IMR-90 (cell line): ENCODE data around the gene CATSPER3. TPM values are rescaled to one million over a fixed set of nuclear protein-coding genes. Genes with fewer than 3 reads are reported as not detected.

Experiments
- ATAC-seq: fragments of 200-7000 bp; cut with Tn5 transposase; 2 replicates; pipeline ENCODE4 v1.9.1; 2020; ENCODE audit warnings: low read depth, mild to moderate bottlenecking, moderate library complexity
- Bru-seq: library from RNA; stranded (reverse); fragments of 400-500 nt; gene quantifications from one replicate; lab custom pipeline; 2021; lab: Mats Ljungman, UMichigan
- BruChase-seq, 2 experiments: library from RNA; stranded (reverse); fragments of 400-500 nt; gene quantifications; one replicate each; lab custom pipeline; 2021; lab: Mats Ljungman, UMichigan
- BruUV-seq: library from RNA; stranded (reverse); fragments of 400-500 nt; replicated peaks from 2 replicates; lab custom pipeline; 2021; lab: Mats Ljungman, UMichigan
- CTCF ChIA-PET: fragments of 300-600 bp; formaldehyde crosslinking; extraction: SDS; loops from one replicate; lab custom pipeline; 2021; ENCODE audit warnings: antibody characterized with exemption; lab: Yijun Ruan, JAX
- POLR2A ChIA-PET: fragments of 300-600 bp; sonication (Branson Sonifier 250); formaldehyde crosslinking; loops from one replicate; lab custom pipeline; 2022; ENCODE audit warnings: antibody characterized with exemption; ENCODE audit not compliant: unreplicated experiment; lab: Charles Lee
- DNase-seq: peaks from one replicate; pipeline ENCODE4 v3.0.0; 2013
- H2AFZ ChIP-seq: replicated peaks from 2 replicates; pipeline ENCODE3; 2013; ENCODE audit warnings: low read length, mild to moderate bottlenecking; ENCODE audit not compliant: poor library complexity
- H2AK5ac ChIP-seq: 2 replicates; pipeline ENCODE4 v1.6.1; 2013; ENCODE audit warnings: low read depth, low read length, inconsistent platforms
- H2AK9ac ChIP-seq: replicated peaks from 2 replicates; pipeline ENCODE3; 2013; ENCODE audit warnings: mild to moderate bottlenecking, low read depth, low read length, moderate library complexity; ENCODE audit not compliant: poor library complexity
- H2BK120ac ChIP-seq: 2 replicates; pipeline ENCODE4 v1.6.1; 2013; ENCODE audit warnings: low read depth, low read length, inconsistent platforms
- H2BK15ac ChIP-seq: 3 replicates; pipeline ENCODE4 v1.6.1; 2013; ENCODE audit warnings: low read depth, low read length, inconsistent platforms
- H2BK20ac ChIP-seq: 2 replicates; pipeline ENCODE4 v1.6.1; 2013; ENCODE audit warnings: low read depth, mild to moderate bottlenecking, inconsistent platforms, low read length, moderate library complexity
- H2BK5ac ChIP-seq: 2 replicates; pipeline ENCODE4 v1.6.1; 2013; ENCODE audit warnings: mild to moderate bottlenecking, low read depth, low read length, inconsistent platforms; ENCODE audit not compliant: poor library complexity, severe bottlenecking
- H3K14ac ChIP-seq: replicated peaks from 2 replicates; pipeline ENCODE4 v1.6.1; 2013; ENCODE audit warnings: low read depth, low read length, inconsistent platforms
- H3K18ac ChIP-seq: 2 replicates; pipeline ENCODE4 v1.6.1; 2013; ENCODE audit warnings: low read depth, low read length, control low read depth
- H3K23ac ChIP-seq: 2 replicates; pipeline ENCODE4 v1.6.1; 2013; ENCODE audit warnings: low read depth, low read length, inconsistent platforms
- H3K27ac ChIP-seq: 2 replicates; pipeline ENCODE4 v1.5.1; 2013; ENCODE audit warnings: mild to moderate bottlenecking, control low read depth, low read length; ENCODE audit not compliant: insufficient read depth
- H3K27me3 ChIP-seq: 2 replicates; pipeline ENCODE4 v1.6.1; 2013; ENCODE audit warnings: low read length; ENCODE audit not compliant: control insufficient read depth, insufficient read depth
- H3K36me3 ChIP-seq: 2 replicates; pipeline ENCODE4 v1.6.1; 2013; ENCODE audit warnings: low read length, mixed read lengths; ENCODE audit not compliant: control insufficient read depth, insufficient read depth
- H3K4ac ChIP-seq: 2 replicates; pipeline ENCODE4 v1.6.1; 2013; ENCODE audit warnings: low read depth, low read length, inconsistent platforms
- H3K4me1 ChIP-seq: 2 replicates; pipeline ENCODE4 v1.6.1; 2013; ENCODE audit warnings: low read length, mixed read lengths; ENCODE audit not compliant: control insufficient read depth, insufficient read depth
- H3K4me2 ChIP-seq: 2 replicates; pipeline ENCODE4 v1.6.1; 2013; ENCODE audit warnings: low read depth, mild to moderate bottlenecking, control low read depth, low read length, moderate library complexity
- H3K4me3 ChIP-seq: 2 replicates; pipeline ENCODE4 v1.5.1; 2013; ENCODE audit warnings: low read depth, mild to moderate bottlenecking, control low read depth, low read length, moderate library complexity; ENCODE audit not compliant: insufficient read depth
- H3K56ac ChIP-seq: 2 replicates; pipeline ENCODE4 v1.6.1; 2013; ENCODE audit warnings: low read length, inconsistent platforms; ENCODE audit not compliant: insufficient read depth; ENCODE audit errors: extremely low read depth
- H3K79me1 ChIP-seq, 2 experiments: 2 replicates each; pipeline ENCODE4 v1.6.1; 2013; ENCODE audit warnings: low read length in 2 of 2, inconsistent platforms in 1 of 2, low read depth in 1 of 2
- H3K9ac ChIP-seq: 2 replicates; pipeline ENCODE4 v1.6.1; 2013; ENCODE audit warnings: low read depth, low read length, control low read depth
- H3K9me1 ChIP-seq: 2 replicates; pipeline ENCODE4 v1.6.1; 2013; ENCODE audit warnings: low read length, inconsistent platforms; ENCODE audit not compliant: insufficient read depth
- H3K9me3 ChIP-seq: 2 replicates; pipeline ENCODE4 v1.6.1; 2013; ENCODE audit warnings: low read length; ENCODE audit not compliant: control insufficient read depth, insufficient read depth
- H4K20me1 ChIP-seq: 2 replicates; pipeline ENCODE4 v1.6.1; 2013; ENCODE audit warnings: low read length, inconsistent platforms; ENCODE audit not compliant: insufficient read depth
- H4K5ac ChIP-seq: 2 replicates; pipeline ENCODE4 v1.6.1; 2013; ENCODE audit warnings: mild to moderate bottlenecking, low read depth, low read length, control low read depth
- H4K8ac ChIP-seq, 2 experiments: 2 replicates each; pipeline ENCODE4 v1.6.1; 2013; ENCODE audit warnings: low read depth in 2 of 2, low read length in 2 of 2, control low read depth in 1 of 2, inconsistent platforms in 1 of 2
- H4K91ac ChIP-seq: 2 replicates; pipeline ENCODE4 v1.6.1; 2013; ENCODE audit warnings: low read depth, low read length, inconsistent platforms; ENCODE audit not compliant: insufficient read depth
- BHLHE40 ChIP-seq: fragments of 150-350 bp; IDR thresholded peaks from 2 replicates; pipeline ENCODE4 v1.6.1; 2016; ENCODE audit warnings: mild to moderate bottlenecking, low read depth, low read length
- CHD1 ChIP-seq: IDR thresholded peaks from 2 replicates; pipeline ENCODE4 v1.6.1; 2012; ENCODE audit warnings: low read depth, low read length, improper control_type of control experiment
- FOS ChIP-seq: fragments of 150-350 bp; IDR thresholded peaks from 2 replicates; pipeline ENCODE4 v1.6.1; 2016; ENCODE audit warnings: low read depth, low read length
- MAFK ChIP-seq: IDR thresholded peaks from 2 replicates; pipeline ENCODE4 v1.6.1; 2012; ENCODE audit warnings: low read depth, low read length, improper control_type of control experiment
- MAZ ChIP-seq: IDR thresholded peaks from 2 replicates; pipeline ENCODE4 v1.6.1; 2012; ENCODE audit warnings: low read depth, mild to moderate bottlenecking, low read length, improper control_type of control experiment, moderate library complexity, borderline replicate concordance
- MXI1 ChIP-seq: IDR thresholded peaks from 2 replicates; pipeline ENCODE4 v1.6.1; 2012; ENCODE audit warnings: low read depth, mild to moderate bottlenecking, low read length, moderate library complexity, borderline replicate concordance
- NFE2L2 ChIP-seq: fragments of 150-350 bp; IDR thresholded peaks from 2 replicates; pipeline ENCODE4 v1.6.1; 2016; ENCODE audit warnings: low read depth, mild to moderate bottlenecking, low read length
- POLR2A ChIP-seq: IDR thresholded peaks from 2 replicates; pipeline ENCODE4 v1.6.1; 2012; ENCODE audit warnings: mild to moderate bottlenecking, low read depth, low read length
- RAD21 ChIP-seq: IDR thresholded peaks from 2 replicates; pipeline ENCODE4 v1.6.1; 2012; ENCODE audit warnings: low read length, improper control_type of control experiment
- RCOR1 ChIP-seq: IDR thresholded peaks from 2 replicates; pipeline ENCODE4 v1.6.1; 2012; ENCODE audit warnings: mild to moderate bottlenecking, low read length, improper control_type of control experiment; ENCODE audit not compliant: insufficient replicate concordance
- RFX5 ChIP-seq: IDR thresholded peaks from 2 replicates; pipeline ENCODE4 v1.8.0; 2012; ENCODE audit warnings: low read depth, mild to moderate bottlenecking, low read length, moderate library complexity
- SMC3 ChIP-seq: fragments of 150-350 bp; IDR thresholded peaks from 2 replicates; pipeline ENCODE4 v1.6.1; 2016; ENCODE audit warnings: low read depth, mild to moderate bottlenecking, antibody characterized with exemption, low read length, moderate library complexity
- whole genome bisulfite sequencing, 2 experiments: methylation state at CpG; one replicate each; pipeline versions ENCODE4 v1.1.5 to v1.1.7; 2013; ENCODE audit warnings: missing lambda C conversion rate in 2 of 2; ENCODE audit not compliant: insufficient read length in 1 of 2; ENCODE audit errors: extremely low coverage in 2 of 2; 5-methylcytosine and 5-hydroxymethylcytosine counted together
- dilution Hi-C: fragments of 300-500 bp; cut with HindIII; formaldehyde crosslinking; loops from one replicate; pipeline ENCODE4 v1.14.3; 2018; ENCODE audit warnings: low sequenced_read_pairs; ENCODE audit not compliant: unreplicated experiment
- in situ Hi-C: fragments of 300-500 bp; cut with MboI; formaldehyde crosslinking; loops from 3 replicates; pipeline ENCODE4 v1.14.3; 2019; ENCODE audit warnings: low sequenced_read_pairs, inconsistent platforms, mixed read lengths
- intact Hi-C: fragments of 100-400 bp; cut with micrococcal nuclease; formaldehyde crosslinking; loops from 2 replicates; pipeline ENCODE4 v1.10.0; 2022
- long read RNA-seq: library from polyadenylated mRNA; unstranded; transcript quantifications from one replicate; pipeline ENCODE4 v2.0.0, GENCODE V29; 2021; ENCODE audit not compliant: unreplicated experiment
- polyA plus RNA-seq, 3 experiments: library from polyadenylated mRNA; depleted of rRNA; stranded (reverse); fragments of >200 nt; gene quantifications; 2 replicates each; pipeline ENCODE4 v1.2.3, GENCODE V29; 2012; ENCODE audit warnings: low replicate concordance in 1 of 3
- total RNA-seq: library from RNA; depleted of rRNA; stranded (reverse); fragments of >200 nt; gene quantifications from 2 replicates; pipeline ENCODE4 v1.2.3, GENCODE V29; 2012; rRNA removed
- TF ChIP-seq, protein P1 (sequence below): conservative IDR thresholded peaks from 2 replicates; pipeline ENCODE4 v1.5.1; 2012; ENCODE audit warnings: mild to moderate bottlenecking, low read depth, low read length, improper control_type of control experiment
- TF ChIP-seq, protein P2 (sequence below): fragments of 150-350 bp; IDR thresholded peaks from 2 replicates; pipeline ENCODE4 v1.6.1; 2016; ENCODE audit warnings: low read depth, mild to moderate bottlenecking, low read length, moderate library complexity, borderline replicate concordance
- TF ChIP-seq, protein P3 (sequence below): fragments of 150-350 bp; IDR thresholded peaks from 2 replicates; pipeline ENCODE4 v1.6.1; 2017; ENCODE audit warnings: mild to moderate bottlenecking, antibody characterized with exemption, low read length, low read depth

The CATSPER3 gene
- total RNA-seq (under 0.01 TPM in 1 of 2 replicates, not detected in the other), polyA plus RNA-seq (2012; rRNA removed) (0.12 TPM in 1 of 2 replicates, not detected in the other), Bru-seq, nascent RNA (percentile 44 among the genes with signal in this experiment), BruChase-seq, experiment 1, labeled RNA remaining after a 6-hour chase (percentile 65 among the genes with signal in this experiment), BruChase-seq, experiment 2, labeled RNA remaining after a 2-hour chase (percentile 61 among the genes with signal in this experiment)
- 0.02 and 0.05 TPM in 2 replicates for polyA plus RNA-seq (2012; cell fraction: cytosol; rRNA removed)
- polyA plus RNA-seq (2012; cell fraction: nucleus; rRNA removed; ENCODE audit: low replicate concordance) = 0.40 and 0.75 TPM in 2 replicates
- long read RNA-seq, partial matches to known transcripts = 0 of 2 reads
- long read RNA-seq, other reads (novel, unspliced or antisense) = 2 of 2 reads

DNA sequence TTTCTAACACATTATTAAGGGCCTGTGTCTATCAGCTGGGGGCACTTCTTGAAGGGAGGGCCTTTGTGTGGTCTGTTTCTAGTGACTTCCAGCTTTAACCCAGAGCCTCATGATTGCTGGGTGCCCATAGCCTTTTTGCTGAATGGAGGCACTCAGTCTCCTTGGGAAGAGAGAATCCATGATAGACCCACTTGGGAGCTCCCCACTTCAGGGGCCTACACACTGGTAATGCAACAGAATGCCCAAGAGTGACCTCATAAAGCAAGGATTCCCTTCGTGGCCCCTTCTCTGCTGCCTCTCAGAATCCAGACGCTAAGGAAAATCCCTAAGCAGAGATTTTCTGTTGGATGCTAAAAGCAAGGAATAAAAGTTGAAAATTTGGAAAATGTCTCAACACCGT, at the start of gene CATSPER3:
Gene CATSPER3, plus strand, starts transcription at position 301 of the 400 bp plus-strand sequence. Its CDS starts 85 bp downstream, at position 386.
- Histone ChIP-seq H3K27ac (no peak within 1 kb of the TSS), H3K14ac (no peak within 1 kb of the TSS), H3K18ac (no peak within 1 kb of the TSS), H3K9ac (no peak within 1 kb of the TSS), H4K20me1 (no peaks in the 10 kb centered on the region), H2BK120ac (no peak within 1 kb of the TSS), H3K27me3 (no peaks in the 10 kb centered on the region), H3K4me3 (no peak within 1 kb of the TSS), H3K4me1 (no peaks in the 10 kb centered on the region), H3K79me1 (no peaks in the 10 kb centered on the region), H2AK9ac (no peak within 1 kb of the TSS), H3K36me3 (no peaks in the 10 kb centered on the region), H2BK20ac (no peak within 1 kb of the TSS), H4K91ac (no peak within 1 kb of the TSS), H2AK5ac (no peak within 1 kb of the TSS), H3K9me1 (no peaks in the 10 kb centered on the region), H3K4me2 (no peak within 1 kb of the TSS), H2AFZ (no peak within 1 kb of the TSS), H4K8ac (no peak within 1 kb of the TSS), H3K23ac (no peak within 1 kb of the TSS), H3K56ac (no peak within 1 kb of the TSS), H2BK5ac (no peak within 1 kb of the TSS), H4K5ac (no peak within 1 kb of the TSS), H3K9me3 (no peaks in the 10 kb centered on the region), H2BK15ac (no peak within 1 kb of the TSS), H3K4ac (no peak within 1 kb of the TSS)
- in situ Hi-C loops = no loop called here
- no TSS peak for BruUV-seq
- intact Hi-C loops = no loop called here
- ChIA-PET CTCF (no interaction called here), POLR2A (no interaction called here)
- WGBS, 2 experiments = no CpG with 5 or more reads among the region's 3 CpGs
- ATAC-seq = no peak
- dilution Hi-C loops = no loop called here
- no peak for DNase-seq
- TF ChIP-seq, protein P1, sequence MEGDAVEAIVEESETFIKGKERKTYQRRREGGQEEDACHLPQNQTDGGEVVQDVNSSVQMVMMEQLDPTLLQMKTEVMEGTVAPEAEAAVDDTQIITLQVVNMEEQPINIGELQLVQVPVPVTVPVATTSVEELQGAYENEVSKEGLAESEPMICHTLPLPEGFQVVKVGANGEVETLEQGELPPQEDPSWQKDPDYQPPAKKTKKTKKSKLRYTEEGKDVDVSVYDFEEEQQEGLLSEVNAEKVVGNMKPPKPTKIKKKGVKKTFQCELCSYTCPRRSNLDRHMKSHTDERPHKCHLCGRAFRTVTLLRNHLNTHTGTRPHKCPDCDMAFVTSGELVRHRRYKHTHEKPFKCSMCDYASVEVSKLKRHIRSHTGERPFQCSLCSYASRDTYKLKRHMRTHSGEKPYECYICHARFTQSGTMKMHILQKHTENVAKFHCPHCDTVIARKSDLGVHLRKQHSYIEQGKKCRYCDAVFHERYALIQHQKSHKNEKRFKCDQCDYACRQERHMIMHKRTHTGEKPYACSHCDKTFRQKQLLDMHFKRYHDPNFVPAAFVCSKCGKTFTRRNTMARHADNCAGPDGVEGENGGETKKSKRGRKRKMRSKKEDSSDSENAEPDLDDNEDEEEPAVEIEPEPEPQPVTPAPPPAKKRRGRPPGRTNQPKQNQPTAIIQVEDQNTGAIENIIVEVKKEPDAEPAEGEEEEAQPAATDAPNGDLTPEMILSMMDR = no peak
- TF ChIP-seq POLR2A (no peak), FOS (no peak), MAZ (no peak), RFX5 (no peak), MAFK (no peak), CHD1 (no peak), NFE2L2 (no peak), BHLHE40 (no peak), SMC3 (no peak), RCOR1 (no peak), MXI1 (no peak), RAD21 (no peak)
- TF ChIP-seq, protein P2, sequence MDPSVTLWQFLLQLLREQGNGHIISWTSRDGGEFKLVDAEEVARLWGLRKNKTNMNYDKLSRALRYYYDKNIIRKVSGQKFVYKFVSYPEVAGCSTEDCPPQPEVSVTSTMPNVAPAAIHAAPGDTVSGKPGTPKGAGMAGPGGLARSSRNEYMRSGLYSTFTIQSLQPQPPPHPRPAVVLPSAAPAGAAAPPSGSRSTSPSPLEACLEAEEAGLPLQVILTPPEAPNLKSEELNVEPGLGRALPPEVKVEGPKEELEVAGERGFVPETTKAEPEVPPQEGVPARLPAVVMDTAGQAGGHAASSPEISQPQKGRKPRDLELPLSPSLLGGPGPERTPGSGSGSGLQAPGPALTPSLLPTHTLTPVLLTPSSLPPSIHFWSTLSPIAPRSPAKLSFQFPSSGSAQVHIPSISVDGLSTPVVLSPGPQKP = no peak
- TF ChIP-seq, protein P3, sequence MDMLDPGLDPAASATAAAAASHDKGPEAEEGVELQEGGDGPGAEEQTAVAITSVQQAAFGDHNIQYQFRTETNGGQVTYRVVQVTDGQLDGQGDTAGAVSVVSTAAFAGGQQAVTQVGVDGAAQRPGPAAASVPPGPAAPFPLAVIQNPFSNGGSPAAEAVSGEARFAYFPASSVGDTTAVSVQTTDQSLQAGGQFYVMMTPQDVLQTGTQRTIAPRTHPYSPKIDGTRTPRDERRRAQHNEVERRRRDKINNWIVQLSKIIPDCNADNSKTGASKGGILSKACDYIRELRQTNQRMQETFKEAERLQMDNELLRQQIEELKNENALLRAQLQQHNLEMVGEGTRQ = no peak
